ENCODE data around the gene CDK5R2.

The CDK5R2 gene

GRCh38 chr2:218962859-218963492, 3.5 kb downstream of the CDK5R2 start:
- peak; percentile 52; the same call in 1 of the 3 replicates for ATAC-seq (ENCODE audit: insufficient read depth, low read depth)
- no peak overlapping the region for H3K27ac ChIP-seq (ENCODE audit: low read length)

GRCh38 chr2:218963601-218964000, 4.1 kb downstream of the CDK5R2 start:
- Histone ChIP-seq H3K4me2 (ENCODE audit: insufficient read depth, low read length) (no peak overlapping the region), H3K27ac (ENCODE audit: low read length) (no peak overlapping the region), H3K9me3 (ENCODE audit: insufficient read depth, low read length, severe bottlenecking) (no peaks in the 10 kb centered on the region), H3K27me3 (ENCODE audit: insufficient read depth, low read length, poor library complexity) (peaks cover 6% of the 10 kb centered on the region), H3K36me3 (ENCODE audit: insufficient read depth, low read length) (no peaks in the 10 kb centered on the region), H2AFZ (ENCODE audit: low read depth, low read length) (no peak overlapping the region), H4K20me1 (ENCODE audit: insufficient read depth, low read length) (peaks cover 6% of the 10 kb centered on the region; the same call in 1 of the 2 replicates), H3K4me1 (ENCODE audit: insufficient read depth, low read length) (no peaks in the 10 kb centered on the region), H3K79me2 (ENCODE audit: insufficient read depth, low read length) (no peaks in the 10 kb centered on the region), H3K4me3 (ENCODE audit: low read depth in 1 of 2, low read length in 2 of 2) (no peak overlapping the region), H3K9ac (ENCODE audit: low read depth, low read length) (no peak overlapping the region)
- ATAC-seq (ENCODE audit: insufficient read depth, low read depth) (no peak), DNase-seq (no peak)
- no peak for TF ChIP-seq CTCF (IDR thresholded peaks at IDR 0.05; ENCODE audit: borderline replicate concordance, extremely low read depth, low read length, poor library complexity, severe bottlenecking)
- TF ChIP-seq EZH2 (IDR thresholded peaks at IDR 0.05; ENCODE audit: borderline replicate concordance, low read depth, low read length, severe bottlenecking), result no peak

More at GRCh38 chr2:218962859-218963492, 3.5 kb downstream of the CDK5R2 start:
- TF ChIP-seq CTCF (IDR thresholded peaks at IDR 0.05; ENCODE audit: borderline replicate concordance, extremely low read depth, low read length, poor library complexity, severe bottlenecking) (no peak), EZH2 (IDR thresholded peaks at IDR 0.05; ENCODE audit: borderline replicate concordance, low read depth, low read length, severe bottlenecking) (no peak)
- Histone ChIP-seq H3K4me3 (ENCODE audit: low read depth in 1 of 2, low read length in 2 of 2) (no peak overlapping the region), H3K27me3 (ENCODE audit: insufficient read depth, low read length, poor library complexity) (peaks cover 6% of the 10 kb centered on the region), H2AFZ (ENCODE audit: low read depth, low read length) (no peak overlapping the region), H3K36me3 (ENCODE audit: insufficient read depth, low read length) (no peaks in the 10 kb centered on the region), H3K79me2 (ENCODE audit: insufficient read depth, low read length) (no peaks in the 10 kb centered on the region), H3K4me2 (ENCODE audit: insufficient read depth, low read length) (no peak overlapping the region), H3K9me3 (ENCODE audit: insufficient read depth, low read length, severe bottlenecking) (no peaks in the 10 kb centered on the region), H4K20me1 (ENCODE audit: insufficient read depth, low read length) (peaks cover 6% of the 10 kb centered on the region; the same call in 1 of the 2 replicates), H3K4me1 (ENCODE audit: insufficient read depth, low read length) (no peaks in the 10 kb centered on the region), H3K9ac (ENCODE audit: low read depth, low read length) (no peak overlapping the region)
- peak; percentile 55 for DNase-seq

- Histone ChIP-seq H3K4me3 (ENCODE audit: low read depth in 1 of 2, low read length in 2 of 2) (no peak overlapping the region), H3K27ac (ENCODE audit: low read length) (no peak overlapping the region), H2AFZ (ENCODE audit: low read depth, low read length) (no peak overlapping the region), H3K9me3 (ENCODE audit: insufficient read depth, low read length, severe bottlenecking) (no peaks in the 10 kb centered on the region), H3K27me3 (ENCODE audit: insufficient read depth, low read length, poor library complexity) (peaks cover 6% of the 10 kb centered on the region), H3K79me2 (ENCODE audit: insufficient read depth, low read length) (no peaks in the 10 kb centered on the region), H3K4me1 (ENCODE audit: insufficient read depth, low read length) (no peaks in the 10 kb centered on the region), H3K4me2 (ENCODE audit: insufficient read depth, low read length) (no peak overlapping the region), H3K36me3 (ENCODE audit: insufficient read depth, low read length) (no peaks in the 10 kb centered on the region), H3K9ac (ENCODE audit: low read depth, low read length) (no peak overlapping the region), H4K20me1 (ENCODE audit: insufficient read depth, low read length) (peaks cover 6% of the 10 kb centered on the region; the same call in 1 of the 2 replicates)
- no peak for TF ChIP-seq CTCF (IDR thresholded peaks at IDR 0.05; ENCODE audit: borderline replicate concordance, extremely low read depth, low read length, poor library complexity, severe bottlenecking)
- TF ChIP-seq EZH2 (IDR thresholded peaks at IDR 0.05; ENCODE audit: borderline replicate concordance, low read depth, low read length, severe bottlenecking), result no peak
- DNase-seq, result no peak
- ATAC-seq (ENCODE audit: insufficient read depth, low read depth), result no peak
These were observed 4.7 kb downstream of the CDK5R2 start for GRCh38 chr2:218964041-218964771.
